CD4-positive, CD25-positive, alpha-beta regulatory T cell (primary cell): ENCODE measurements around the gene TBATA. TPM values are rescaled to one million over a fixed set of nuclear protein-coding genes. Genes with fewer than 3 reads are reported as not detected.

Experiments used
- ATAC-seq, 2 donors: fragments of 150-1000 bp; cut with Tn5 transposase; one replicate each; pipeline ENCODE4 v1.10.0; 2021; ENCODE audit warnings: low read depth in 2 of 2, moderate number of reproducible peaks in 2 of 2, moderate library complexity in 1 of 2
- DNase-seq, 3 donors: peaks; one replicate each; pipeline versions ENCODE4 v3.0.0 to v3.0.0-alpha.2; 2012 to 2022; ENCODE audit warnings: mixed read lengths in 1 of 3
- H3K27ac ChIP-seq: one replicate; pipeline ENCODE4 v1.7.0; 2013; ENCODE audit warnings: mild to moderate bottlenecking, low read length; ENCODE audit not compliant: insufficient read depth, poor library complexity, severe bottlenecking
- H3K27me3 ChIP-seq: one replicate; pipeline ENCODE4 v1.7.0; 2013; ENCODE audit warnings: low read length; ENCODE audit not compliant: control insufficient read depth, insufficient read depth
- H3K36me3 ChIP-seq: one replicate; pipeline ENCODE4 v1.7.0; 2013; ENCODE audit warnings: mild to moderate bottlenecking, low read length, moderate library complexity; ENCODE audit not compliant: control insufficient read depth, insufficient read depth
- H3K4me1 ChIP-seq: 2 replicates; pipeline ENCODE4 v1.7.0; 2013; ENCODE audit warnings: mild to moderate bottlenecking, low read length; ENCODE audit not compliant: insufficient read depth, control insufficient read depth, poor library complexity, severe bottlenecking
- H3K4me3 ChIP-seq: one replicate; pipeline ENCODE4 v1.7.0; 2013; ENCODE audit warnings: low read depth, mild to moderate bottlenecking, low read length, moderate library complexity
- H3K9me3 ChIP-seq, 2 experiments: 1 replicate in 1 of 2; 2 replicates in 1 of 2; pipeline ENCODE4 v1.7.0; 2013; ENCODE audit warnings: low read length in 2 of 2, mild to moderate bottlenecking in 1 of 2, moderate library complexity in 1 of 2; ENCODE audit not compliant: control insufficient read depth in 2 of 2
- H3K27ac Mint-ChIP-seq, 3 donors: one replicate each; pipeline ENCODE4 v1.8.0; 2020 to 2022; ENCODE audit warnings: mild to moderate bottlenecking in 3 of 3, mixed read lengths in 3 of 3, moderate library complexity in 2 of 3
- H3K27me3 Mint-ChIP-seq: one replicate; pipeline ENCODE4 v1.8.0; 2022; ENCODE audit warnings: mild to moderate bottlenecking, mixed read lengths
- H3K36me3 Mint-ChIP-seq: one replicate; pipeline ENCODE4 v1.8.0; 2020; ENCODE audit warnings: mixed read lengths
- H3K4me1 Mint-ChIP-seq, 4 donors: one replicate each; pipeline ENCODE4 v1.8.0; 2020 to 2022; ENCODE audit warnings: mixed read lengths in 4 of 4, mild to moderate bottlenecking in 1 of 4
- H3K4me3 Mint-ChIP-seq, 4 donors: one replicate each; pipeline ENCODE4 v1.8.0; 2020 to 2022; ENCODE audit warnings: mild to moderate bottlenecking in 4 of 4, mixed read lengths in 4 of 4, moderate library complexity in 3 of 4
- H3K9me3 Mint-ChIP-seq, 7 donors: one replicate each; pipeline ENCODE4 v1.8.0; 2020 to 2022; ENCODE audit warnings: mixed read lengths in 7 of 7, mild to moderate bottlenecking in 3 of 7, moderate library complexity in 2 of 7
- polyA plus RNA-seq, 4 donors: library from polyadenylated mRNA; unstranded; fragments of 300-500 nt; fragmentation: Illumina TruSeq; gene quantifications; one replicate each; pipeline ENCODE4 v1.2.3, GENCODE V29; 2021
- total RNA-seq: library from RNA; stranded (reverse); gene quantifications from one replicate; pipeline ENCODE4 v1.2.3, GENCODE V29; 2022

The TBATA gene
- total and polyA plus RNA-seq, 5 donors from 2014 or later: not detected

GRCh38 chr10:70748305-70748704, 36.9 kb downstream of the TBATA start:
- H3K4me3 ChIP-seq: no peak overlapping the region
- H3K27ac ChIP-seq: no peak overlapping the region
- H3K4me1 ChIP-seq: no peaks in the 10 kb centered on the region
- ATAC-seq (no peak), DNase-seq (no peak)
- H3K27me3 ChIP-seq: no peaks in the 10 kb centered on the region
- no peaks in the 10 kb centered on the region for H3K36me3 ChIP-seq
- no peaks in the 10 kb centered on the region for H3K36me3 Mint-ChIP-seq
- no peaks in the 10 kb centered on the region for H3K9me3 ChIP-seq
- no peaks in the 10 kb centered on the region for H3K4me1 Mint-ChIP-seq
- H3K27me3 Mint-ChIP-seq: no peaks in the 10 kb centered on the region
- H3K27ac Mint-ChIP-seq: no peak overlapping the region
- peaks cover 0 to 1% (median 0%) of the 10 kb centered on the region in 7 donors for H3K9me3 Mint-ChIP-seq
- H3K4me3 Mint-ChIP-seq: no peak overlapping the region

- H3K4me1 ChIP-seq: no peaks in the 10 kb centered on the region
- H3K4me3 ChIP-seq: no peak overlapping the region
- Mint-ChIP-seq H3K27me3 (no peaks in the 10 kb centered on the region), H3K36me3 (no peaks in the 10 kb centered on the region), H3K4me3 (peak overlapping the region in 1 of 4 donors; percentile 7), H3K27ac (no peak overlapping the region), H3K9me3 (peaks cover 0 to 1% (median 0%) of the 10 kb centered on the region in 7 donors), H3K4me1 (peaks cover 0 to 5% (median 2%) of the 10 kb centered on the region in 4 donors)
- ATAC-seq (no peak), DNase-seq (no peak)
- H3K36me3 ChIP-seq: no peaks in the 10 kb centered on the region
- H3K27me3 ChIP-seq: no peaks in the 10 kb centered on the region
- H3K9me3 ChIP-seq: no peaks in the 10 kb centered on the region
- H3K27ac ChIP-seq: no peak overlapping the region
Observed at GRCh38 chr10:70747192-70747965, 37.8 kb downstream of the TBATA start.

GRCh38 chr10:70745555-70745954, 39.6 kb downstream of the TBATA start:
- no peaks in the 10 kb centered on the region for H3K27me3 ChIP-seq
- ATAC-seq (no peak), DNase-seq (no peak)
- Mint-ChIP-seq H3K27ac (no peak overlapping the region), H3K9me3 (peaks cover 0 to 1% (median 0%) of the 10 kb centered on the region in 7 donors), H3K4me1 (peaks cover 0 to 5% (median 2%) of the 10 kb centered on the region in 4 donors), H3K4me3 (no peak overlapping the region), H3K27me3 (no peaks in the 10 kb centered on the region), H3K36me3 (no peaks in the 10 kb centered on the region)
- H3K4me3 ChIP-seq: no peak overlapping the region
- no peaks in the 10 kb centered on the region for H3K9me3 ChIP-seq
- H3K36me3 ChIP-seq: no peaks in the 10 kb centered on the region
- H3K4me1 ChIP-seq: no peaks in the 10 kb centered on the region
- no peak overlapping the region for H3K27ac ChIP-seq

- no peaks in the 10 kb centered on the region for H3K27me3 ChIP-seq
- H3K27ac Mint-ChIP-seq: peak overlapping the region in 1 of 3 donors; percentile 31
- H3K9me3 ChIP-seq: no peaks in the 10 kb centered on the region
Observed at GRCh38 chr10:70744617-70745143, 40.5 kb downstream of the TBATA start.

GRCh38 chr10:70743879-70744278, 41.3 kb downstream of the TBATA start:
- ATAC-seq: no peak
- peaks cover 0 to 1% (median 0%) of the 10 kb centered on the region in 7 donors for H3K9me3 Mint-ChIP-seq
- Histone ChIP-seq H3K4me3 (no peak overlapping the region), H3K27me3 (no peaks in the 10 kb centered on the region), H3K27ac (no peak overlapping the region), H3K4me1 (no peaks in the 10 kb centered on the region), H3K9me3 (no peaks in the 10 kb centered on the region), H3K36me3 (no peaks in the 10 kb centered on the region)
- no peak overlapping the region for H3K4me3 Mint-ChIP-seq
- no peak for DNase-seq
- H3K27ac Mint-ChIP-seq: no peak overlapping the region
- no peaks in the 10 kb centered on the region for H3K27me3 Mint-ChIP-seq
- H3K36me3 Mint-ChIP-seq: no peaks in the 10 kb centered on the region
- H3K4me1 Mint-ChIP-seq: peaks cover 0 to 5% (median 2%) of the 10 kb centered on the region in 4 donors

More at GRCh38 chr10:70744617-70745143, 40.5 kb downstream of the TBATA start:
- H3K27ac ChIP-seq: no peak overlapping the region
- H3K36me3 Mint-ChIP-seq: no peaks in the 10 kb centered on the region
- H3K36me3 ChIP-seq: no peaks in the 10 kb centered on the region
- H3K4me3 ChIP-seq: no peak overlapping the region
- no peaks in the 10 kb centered on the region for H3K27me3 Mint-ChIP-seq
- H3K4me1 ChIP-seq: no peaks in the 10 kb centered on the region
- H3K4me3 Mint-ChIP-seq: no peak overlapping the region
- DNase-seq: no peak
- peaks cover 0 to 1% (median 0%) of the 10 kb centered on the region in 7 donors for H3K9me3 Mint-ChIP-seq
- no peak for ATAC-seq
- peaks cover 0 to 5% (median 2%) of the 10 kb centered on the region in 4 donors for H3K4me1 Mint-ChIP-seq

- Mint-ChIP-seq H3K9me3 (peaks cover 0 to 1% (median 0%) of the 10 kb centered on the region in 7 donors), H3K4me1 (peaks cover 0 to 5% (median 2%) of the 10 kb centered on the region in 4 donors), H3K36me3 (no peaks in the 10 kb centered on the region), H3K27me3 (no peaks in the 10 kb centered on the region), H3K27ac (no peak overlapping the region), H3K4me3 (no peak overlapping the region)
- no peak for DNase-seq
- ATAC-seq: no peak
- Histone ChIP-seq H3K9me3 (no peaks in the 10 kb centered on the region), H3K27ac (no peak overlapping the region), H3K4me3 (no peak overlapping the region), H3K36me3 (no peaks in the 10 kb centered on the region), H3K4me1 (no peaks in the 10 kb centered on the region), H3K27me3 (no peaks in the 10 kb centered on the region)
Observed at GRCh38 chr10:70743430-70743788, 41.8 kb downstream of the TBATA start.

- H3K4me3 Mint-ChIP-seq: no peak overlapping the region
- no peaks in the 10 kb centered on the region for H3K27me3 Mint-ChIP-seq
- peaks cover 0 to 5% (median 2%) of the 10 kb centered on the region in 4 donors for H3K4me1 Mint-ChIP-seq
- H3K27ac ChIP-seq: no peak overlapping the region
- no peaks in the 10 kb centered on the region for H3K36me3 Mint-ChIP-seq
- peak in 1 of 3 donors; percentile 49 for DNase-seq
- H3K27me3 ChIP-seq: no peaks in the 10 kb centered on the region
- no peaks in the 10 kb centered on the region for H3K9me3 ChIP-seq
- ATAC-seq: no peak
- H3K4me3 ChIP-seq: no peak overlapping the region
- peaks cover 0 to 1% (median 0%) of the 10 kb centered on the region in 7 donors for H3K9me3 Mint-ChIP-seq
- H3K27ac Mint-ChIP-seq: peak overlapping the region in 1 of 3 donors; percentile 56
- no peaks in the 10 kb centered on the region for H3K36me3 ChIP-seq
- no peaks in the 10 kb centered on the region for H3K4me1 ChIP-seq
Observed at GRCh38 chr10:70742537-70743429, 42.4 kb downstream of the TBATA start.
